HG02763 (cell line): ENCODE measurements around the gene KIF2A.
A peak's percentile ranks its signal among the peaks of the same experiment; 100 is the strongest.
"Not testable (repeated sequence)": the region's sequence is repeated elsewhere in the genome, so short reads cannot be mapped to it uniquely, and the experiment has no call there.

Source experiments
- ATAC-seq: cut with Tn5 transposase; IDR thresholded peaks from one replicate; pipeline ENCODE4 v1.9.1; 2021; ENCODE audit warnings: mild to moderate bottlenecking, moderate library complexity; ENCODE audit not compliant: unreplicated experiment

Gene KIF2A

DNA sequence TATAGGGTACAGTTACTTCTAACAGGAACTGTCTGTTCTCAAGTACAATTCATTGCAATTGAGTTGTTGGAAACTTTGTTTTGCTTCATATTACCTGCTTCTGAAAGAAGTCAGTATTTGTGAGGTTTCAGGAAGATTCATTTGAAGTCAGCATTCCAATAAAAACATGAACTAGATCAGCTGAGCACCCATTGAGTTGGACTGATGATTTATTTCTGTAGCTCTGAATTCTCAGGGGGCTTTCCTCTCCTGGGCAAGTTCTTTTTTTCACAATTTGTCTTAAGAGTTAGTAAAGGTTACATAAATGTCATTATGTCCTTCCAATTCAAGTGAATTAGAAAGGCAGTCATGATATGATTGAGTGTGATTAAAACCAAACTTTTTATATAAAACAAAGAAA, 16.2 kb upstream of the KIF2A start:
- ATAC-seq: no peak

DNA sequence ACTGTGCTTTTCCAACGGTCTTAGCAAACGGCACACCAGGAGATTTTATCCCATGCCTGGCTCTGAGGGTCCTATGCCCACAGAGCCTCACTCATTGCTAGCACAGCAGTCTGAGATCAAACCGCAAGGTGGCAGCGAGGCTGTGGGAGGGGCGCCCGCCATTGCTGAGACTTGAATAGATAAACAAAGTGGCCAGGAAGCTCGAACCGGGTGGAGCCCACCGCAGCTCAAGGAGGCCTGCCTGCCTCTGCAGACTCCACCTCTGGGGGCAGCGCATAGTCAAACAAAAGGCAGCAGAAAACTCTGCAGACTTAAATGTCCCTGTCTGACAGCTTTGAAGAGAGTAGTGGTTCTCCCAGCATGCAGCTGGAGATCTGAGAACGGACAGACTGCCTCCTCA, 14.2 kb upstream of the KIF2A start:
- not testable (repeated sequence) for ATAC-seq

DNA sequence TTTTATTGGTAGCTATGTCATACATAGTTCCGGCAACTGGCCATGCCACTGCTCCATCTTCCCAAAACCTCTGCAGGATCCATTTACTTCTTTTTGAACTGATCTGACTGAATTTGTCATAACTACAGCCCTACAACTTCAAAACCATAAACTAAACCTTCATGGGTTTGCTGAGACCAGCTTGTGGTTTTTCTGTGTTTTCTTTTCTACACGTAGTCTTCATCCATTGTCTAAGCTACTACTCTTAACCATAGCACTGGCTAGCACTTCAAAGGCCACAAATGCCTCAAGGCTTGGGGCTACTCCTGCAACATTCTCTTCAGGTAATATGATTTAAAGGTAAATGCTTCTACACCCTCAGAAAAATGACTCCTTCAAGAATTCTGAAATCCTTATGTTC, 9.0 kb upstream of the KIF2A start:
- no peak for ATAC-seq

DNA sequence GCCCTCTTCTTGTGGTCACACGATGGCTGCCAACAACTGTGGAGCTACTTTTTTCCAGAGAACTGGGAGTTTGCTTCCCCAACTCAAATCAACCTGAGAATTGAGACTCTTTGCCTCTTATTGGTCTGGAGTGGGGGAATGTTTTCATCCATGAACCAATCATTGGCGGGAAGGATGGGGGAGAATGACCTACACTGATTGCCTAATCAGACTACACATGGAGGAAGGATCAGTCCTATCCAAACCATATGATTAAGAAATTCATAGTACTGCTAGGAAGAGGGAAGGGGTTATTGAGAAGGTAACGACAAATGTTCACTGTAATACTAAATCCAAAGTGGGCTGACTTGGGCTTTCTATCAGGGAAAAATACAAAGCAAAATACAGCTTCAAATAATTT, 7.9 kb upstream of the KIF2A start:
- ATAC-seq: no peak

DNA sequence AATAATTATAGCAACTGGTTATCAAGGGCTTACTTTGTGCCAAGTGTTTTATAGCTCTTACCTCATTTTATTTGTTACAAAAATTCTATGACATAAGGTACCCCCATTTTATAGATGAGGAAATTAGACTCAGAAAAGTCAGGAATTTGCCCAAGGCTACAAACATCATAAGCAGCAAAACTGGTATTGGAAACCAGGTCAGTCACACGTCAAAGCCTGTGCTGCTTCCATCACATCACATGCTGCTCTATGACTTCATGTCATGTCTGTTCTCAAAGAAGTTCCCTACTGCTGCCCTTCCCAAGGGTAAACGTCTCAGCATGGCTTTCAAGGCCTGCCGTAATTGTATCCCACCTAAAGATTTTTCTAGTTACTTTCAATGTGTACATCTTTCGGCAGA, 6.9 kb upstream of the KIF2A start:
- ATAC-seq: no peak

DNA sequence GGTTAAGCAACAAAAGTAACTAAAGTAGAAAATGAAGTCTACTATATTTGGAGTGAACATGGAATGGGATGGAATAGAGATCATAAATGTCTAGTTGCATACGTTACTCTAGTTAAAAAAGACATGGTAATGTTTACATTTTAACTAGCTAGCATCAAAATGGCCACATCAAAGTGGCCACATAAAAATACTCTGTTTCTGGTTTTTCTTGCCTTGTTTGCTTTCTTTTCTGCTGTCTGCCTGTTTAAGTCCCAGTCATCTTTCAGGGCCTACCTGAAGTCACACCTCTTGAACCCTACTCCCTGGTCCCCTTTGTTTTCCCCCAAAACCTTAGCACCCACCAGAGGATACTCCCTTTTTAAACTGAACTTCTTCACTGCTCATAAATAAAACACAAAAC, 6.4 kb upstream of the KIF2A start:
- no peak for ATAC-seq

GRCh38 chr5:62305358-62305714, 670 bp upstream of the KIF2A start:
- no peak for ATAC-seq

GRCh38 chr5:62306323-62306895, 403 bp downstream of the KIF2A start:
- ATAC-seq: peak; percentile 37

- ATAC-seq: peak; percentile 17
Observed at GRCh38 chr5:62306896-62307689, 1.1 kb downstream of the KIF2A start.

DNA sequence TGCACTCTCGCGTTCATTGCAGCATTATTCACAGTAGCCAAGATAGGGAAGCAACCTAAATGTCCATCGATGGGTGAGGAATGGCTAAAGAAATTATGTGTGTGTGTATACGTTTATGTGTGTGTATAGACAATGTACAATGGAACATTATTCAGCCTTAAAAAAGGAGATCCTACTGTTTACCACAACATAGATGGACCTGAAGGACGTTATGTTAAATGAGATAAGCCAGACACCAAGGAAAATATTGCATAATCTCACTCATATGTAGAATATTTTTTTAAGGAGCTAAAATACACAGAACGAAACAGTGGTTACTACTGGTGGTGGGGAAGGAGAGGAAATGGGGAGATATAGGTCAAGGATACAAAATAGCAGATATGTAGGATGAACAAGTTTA, 2.4 kb downstream of the KIF2A start:
- no peak for ATAC-seq

GRCh38 chr5:62309107-62309506, 3.1 kb downstream of the KIF2A start:
- ATAC-seq: no peak

- ATAC-seq: no peak
Observed at GRCh38 chr5:62310426-62311143, 4.6 kb downstream of the KIF2A start.

DNA sequence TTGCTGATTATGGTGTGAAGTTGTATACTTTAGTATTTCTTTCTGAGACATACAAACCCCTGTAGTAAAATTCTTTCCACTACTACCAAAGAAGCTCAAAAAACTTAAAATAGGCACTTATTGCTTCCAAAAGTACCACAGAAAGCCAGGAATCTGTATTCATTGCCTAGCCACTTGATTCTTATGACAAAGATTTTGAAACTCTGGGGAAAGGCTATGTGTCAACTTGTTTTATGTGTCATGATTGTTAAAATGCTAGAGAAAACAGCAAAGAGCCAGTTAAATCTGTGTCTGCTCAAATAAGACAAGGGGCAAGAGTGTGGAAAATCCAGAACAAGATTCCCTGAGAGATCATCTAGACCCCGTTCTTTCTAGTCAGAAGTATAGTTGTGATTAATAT, 6.0 kb downstream of the KIF2A start:
- no peak for ATAC-seq

- no peak for ATAC-seq
Observed at GRCh38 chr5:62312674-62313073, 6.7 kb downstream of the KIF2A start.

DNA sequence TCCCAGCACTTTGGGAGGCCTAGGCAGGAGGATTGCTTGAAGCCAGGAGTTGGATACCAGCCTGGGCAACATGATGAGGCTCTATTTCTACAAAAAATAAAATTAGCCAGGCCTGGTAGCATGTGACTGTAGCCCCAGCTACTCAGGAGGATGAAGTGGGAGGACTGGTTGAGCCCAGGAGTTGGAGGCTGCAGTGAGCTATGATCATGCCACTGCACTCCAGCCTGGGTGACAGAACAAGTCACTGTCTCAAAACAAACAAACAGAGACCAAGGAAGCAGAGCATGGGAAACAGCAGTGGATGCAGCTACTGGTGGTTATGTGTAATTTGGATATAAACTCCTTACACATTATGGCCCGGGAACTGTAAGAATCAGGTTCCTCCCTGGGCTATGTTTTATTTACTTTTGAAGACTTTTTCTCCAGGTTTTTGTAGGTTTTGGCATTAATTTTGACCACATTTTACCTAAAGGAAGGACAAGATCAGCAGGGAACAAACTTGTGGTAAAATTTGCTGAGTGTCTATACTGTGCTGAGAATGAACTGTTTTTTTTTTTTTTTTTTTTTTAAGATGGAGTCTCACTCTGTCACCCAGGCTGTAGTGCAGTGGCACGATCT, 8.3 kb downstream of the KIF2A start:
- no peak for ATAC-seq

- ATAC-seq: no peak
Observed at GRCh38 chr5:62315376-62316175, 9.6 kb downstream of the KIF2A start.

DNA sequence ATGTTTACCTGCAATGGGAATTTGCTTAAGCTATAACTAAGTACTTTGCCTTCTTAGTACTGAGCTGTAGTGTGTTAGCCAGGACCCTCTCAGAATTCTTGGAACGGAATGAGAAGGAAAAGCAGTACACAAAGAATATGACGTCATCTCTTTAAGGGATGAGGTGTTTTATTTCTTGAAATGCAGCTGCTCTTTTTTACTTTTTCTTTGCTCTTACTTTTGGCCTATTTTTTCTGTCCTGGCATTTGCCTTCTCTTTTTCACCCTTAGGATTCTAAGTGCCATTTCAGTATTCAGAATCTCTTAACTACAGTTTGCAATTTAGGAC, 10.1 kb downstream of the KIF2A start:
- ATAC-seq: no peak

GRCh38 chr5:62317810-62318209, 11.8 kb downstream of the KIF2A start:
- no peak for ATAC-seq

DNA sequence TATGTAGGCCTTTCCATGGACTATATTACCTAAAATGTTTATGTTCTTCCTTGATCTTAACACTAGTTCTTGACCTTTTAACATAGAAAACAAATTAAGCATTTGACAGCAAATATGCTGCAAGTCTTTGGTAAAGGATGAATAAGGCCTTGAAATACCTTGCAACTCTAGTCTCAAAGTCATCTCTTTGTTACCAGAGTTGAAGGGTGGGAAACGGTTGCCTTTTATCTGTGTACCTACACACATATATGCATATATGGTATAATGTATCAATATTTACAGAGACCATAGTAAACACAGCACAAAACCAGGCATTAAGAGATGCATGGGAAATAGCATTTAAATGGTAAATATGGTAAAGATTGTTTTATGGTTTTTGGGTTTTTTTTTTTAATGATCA, 16.5 kb downstream of the KIF2A start:
- ATAC-seq: no peak

- no peak for ATAC-seq
Observed at GRCh38 chr5:62326302-62326701, 20.3 kb downstream of the KIF2A start.

- no peak for ATAC-seq
Observed at GRCh38 chr5:62326702-62327101, 20.7 kb downstream of the KIF2A start.
